Occipital lobe (tissue), 2 donors: Measurements from ENCODE around the gene SLCO2B1. TPM values are rescaled to one million over a fixed set of nuclear protein-coding genes. Genes with fewer than 3 reads are reported as not detected.

Source experiments
- DNase-seq: peaks from one replicate; lab custom pipeline; 2025; lab: John Stamatoyannopoulos, UW
- total RNA-seq: library from RNA; depleted of rRNA; stranded (reverse); fragments of >200 nt; gene quantifications from one replicate; pipeline ENCODE4 v1.2.3, GENCODE V29; 2014

SLCO2B1 gene
- total RNA-seq, 1 donor from 2014 or later = 9.2 TPM

DNA sequence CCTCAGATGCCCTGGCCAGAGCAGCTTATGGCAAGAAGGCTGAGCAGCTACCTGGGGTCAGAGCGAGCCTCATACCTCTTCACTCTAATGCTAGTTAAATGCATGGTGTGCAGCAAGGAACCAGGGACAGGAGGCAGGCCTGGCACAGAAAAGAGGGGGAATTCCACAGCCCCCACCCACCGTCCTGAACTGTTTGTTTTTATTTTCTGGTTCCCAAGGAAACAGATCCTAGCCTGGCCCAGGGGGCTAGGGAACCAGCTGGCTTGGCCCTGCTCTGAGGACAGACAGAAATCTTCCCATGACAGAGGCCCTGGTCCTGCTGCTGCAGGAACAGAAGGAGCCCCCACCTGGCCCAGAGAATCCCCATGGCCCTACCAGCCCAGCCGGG, 40.4 kb downstream of the SLCO2B1 start:
- DNase-seq = no peak

DNA sequence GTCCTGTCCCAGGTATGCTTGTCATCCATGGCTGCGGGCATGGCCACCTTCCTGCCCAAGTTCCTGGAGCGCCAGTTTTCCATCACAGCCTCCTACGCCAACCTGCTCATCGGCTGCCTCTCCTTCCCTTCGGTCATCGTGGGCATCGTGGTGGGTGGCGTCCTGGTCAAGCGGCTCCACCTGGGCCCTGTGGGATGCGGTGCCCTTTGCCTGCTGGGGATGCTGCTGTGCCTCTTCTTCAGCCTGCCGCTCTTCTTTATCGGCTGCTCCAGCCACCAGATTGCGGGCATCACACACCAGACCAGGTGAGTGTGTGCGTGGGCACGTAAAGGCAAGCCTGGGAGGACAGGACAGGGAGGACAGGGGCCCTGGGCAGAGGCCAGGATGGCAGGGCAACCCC, 42.4 kb downstream of the SLCO2B1 start:
- no peak for DNase-seq

GRCh38 chr11:75193711-75194110, 42.8 kb downstream of the SLCO2B1 start:
- DNase-seq = no peak

DNA sequence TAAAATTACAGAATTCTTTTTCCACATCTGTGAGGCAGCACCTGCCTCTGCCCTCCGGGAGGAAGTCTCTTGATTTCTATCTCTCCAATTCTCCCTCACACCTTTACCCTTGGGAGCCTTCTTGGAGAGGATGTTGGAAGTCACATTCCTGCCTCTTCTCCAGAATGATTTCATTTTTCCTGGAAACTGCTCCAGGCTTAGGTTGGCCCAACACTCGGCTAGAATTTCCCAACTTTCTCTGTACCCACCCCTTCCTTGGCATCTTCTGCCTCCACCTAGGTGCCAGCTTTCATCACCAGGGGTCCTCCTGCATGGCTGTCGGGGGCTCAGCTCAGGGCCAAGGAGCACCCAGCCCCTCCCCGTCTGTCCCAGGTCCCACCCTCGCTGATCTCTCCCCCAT, 43.2 kb downstream of the SLCO2B1 start:
- no peak for DNase-seq

- no peak for DNase-seq
These were observed 44.5 kb downstream of the SLCO2B1 start for GRCh38 chr11:75195167-75195962.

- no peak for DNase-seq
These were observed 45.5 kb downstream of the SLCO2B1 start for GRCh38 chr11:75196426-75196825.

DNA sequence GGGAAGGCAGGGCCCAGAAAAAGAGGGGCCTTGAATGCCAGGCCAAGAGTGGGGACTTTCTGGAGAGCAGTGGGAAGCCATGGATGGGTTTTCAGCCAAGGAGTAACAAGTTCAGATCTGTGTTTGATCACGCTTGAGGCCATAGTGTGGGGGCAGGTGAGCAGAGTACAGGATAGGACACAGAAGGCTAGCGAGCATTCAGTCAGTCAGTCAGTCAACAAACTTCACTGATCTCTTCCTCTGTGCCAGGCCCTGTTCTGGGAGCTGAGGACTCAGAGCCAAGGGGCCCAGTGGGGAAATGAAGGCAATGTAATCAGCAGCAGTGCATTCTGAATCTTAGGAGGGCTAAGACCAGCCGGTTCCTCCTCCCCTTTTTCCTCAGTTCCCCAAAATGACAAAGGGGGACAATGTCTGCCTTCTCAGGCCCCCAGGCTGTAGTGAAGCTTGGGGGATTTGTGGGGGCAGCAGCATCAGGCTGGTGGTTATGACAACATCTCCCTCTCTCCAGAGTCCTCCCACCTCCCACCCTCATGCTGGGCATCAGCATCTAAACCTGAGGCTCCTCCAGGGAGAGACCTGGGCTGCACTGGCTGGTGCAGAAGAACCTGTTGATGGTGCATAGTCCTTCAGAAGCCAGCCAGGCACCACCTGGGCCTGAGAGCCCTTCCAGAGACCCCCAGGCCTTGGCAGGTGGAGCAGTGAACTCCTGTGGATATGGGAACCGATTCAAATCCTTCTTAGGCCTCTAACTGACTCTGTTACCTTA, 46.8 kb downstream of the SLCO2B1 start:
- DNase-seq = no peak

DNA sequence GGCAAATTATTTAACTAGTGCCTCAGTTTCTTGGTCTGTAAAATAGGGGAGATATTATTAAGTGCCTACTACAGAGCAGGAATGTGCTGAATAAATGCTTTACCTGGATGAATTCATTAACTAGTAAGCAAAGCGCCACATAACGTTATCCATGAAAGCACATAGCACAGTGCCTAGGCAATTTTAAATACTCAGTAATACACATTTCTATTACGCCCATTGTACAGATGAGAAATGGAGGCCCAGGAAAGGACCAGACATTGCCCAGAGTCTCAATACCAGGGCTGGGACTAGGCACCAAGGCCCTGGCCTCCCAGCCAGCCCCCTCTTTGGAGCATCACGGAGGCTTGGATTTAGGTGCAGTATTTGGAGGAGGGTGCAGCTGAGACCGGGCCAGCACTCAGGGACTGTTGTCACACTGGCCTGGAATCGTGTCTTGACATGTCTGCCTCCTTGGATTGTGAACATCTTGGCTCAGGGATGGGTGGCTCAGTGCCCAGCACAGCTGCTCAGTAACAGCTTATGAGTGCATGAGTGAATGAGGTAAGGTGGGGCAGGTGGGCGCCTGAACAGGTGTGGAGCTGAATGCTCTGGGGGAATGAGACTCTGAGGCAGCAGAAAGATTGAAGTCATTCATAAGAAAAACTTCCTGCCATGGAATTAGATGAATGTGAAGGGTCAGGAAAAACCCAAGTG, 47.5 kb downstream of the SLCO2B1 start:
- DNase-seq = no peak

GRCh38 chr11:75199412-75199955, 48.6 kb downstream of the SLCO2B1 start:
- no peak for DNase-seq

DNA sequence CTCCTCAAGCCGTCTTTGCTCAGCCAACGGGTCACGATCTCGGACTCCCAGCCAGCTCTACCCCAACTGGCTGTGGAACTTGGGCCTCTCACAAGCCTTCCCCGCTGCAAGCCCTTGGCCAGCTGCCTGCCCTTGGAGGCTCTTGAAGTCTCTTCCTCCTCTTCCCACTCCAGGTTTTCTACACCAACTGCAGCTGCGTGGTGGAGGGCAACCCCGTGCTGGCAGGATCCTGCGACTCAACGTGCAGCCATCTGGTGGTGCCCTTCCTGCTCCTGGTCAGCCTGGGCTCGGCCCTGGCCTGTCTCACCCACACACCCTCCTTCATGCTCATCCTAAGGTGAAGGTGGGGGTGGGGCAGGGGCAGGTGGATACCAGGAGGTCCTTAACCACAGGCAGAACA, 49.1 kb downstream of the SLCO2B1 start:
- no peak for DNase-seq

- no peak for DNase-seq
These were observed 49.6 kb downstream of the SLCO2B1 start for GRCh38 chr11:75200531-75200930.

DNA sequence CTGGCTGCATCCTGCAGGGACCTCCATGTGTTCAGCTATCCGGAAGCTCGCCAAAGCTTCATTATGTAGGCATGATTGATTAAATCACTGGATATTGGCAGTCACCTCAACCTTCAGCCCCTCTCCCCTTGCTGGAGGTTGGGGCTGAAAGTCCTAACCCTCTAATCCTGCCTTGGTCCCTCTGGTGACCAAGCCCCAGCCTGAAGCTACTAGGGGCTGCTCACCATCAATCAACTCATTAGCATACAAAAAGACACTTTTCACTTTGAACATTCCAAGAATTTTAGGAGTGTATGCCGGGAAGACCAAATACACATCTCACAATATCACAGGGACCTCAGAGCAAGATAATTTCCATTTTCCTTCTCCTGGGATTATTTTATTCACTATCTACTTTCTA, 50.9 kb downstream of the SLCO2B1 start:
- no peak for DNase-seq

GRCh38 chr11:75202195-75202594, 51.3 kb downstream of the SLCO2B1 start:
- DNase-seq = no peak

- no peak for DNase-seq
These were observed 52.2 kb downstream of the SLCO2B1 start for GRCh38 chr11:75203138-75203537.

GRCh38 chr11:75203641-75204011, 52.7 kb downstream of the SLCO2B1 start:
- DNase-seq = no peak

DNA sequence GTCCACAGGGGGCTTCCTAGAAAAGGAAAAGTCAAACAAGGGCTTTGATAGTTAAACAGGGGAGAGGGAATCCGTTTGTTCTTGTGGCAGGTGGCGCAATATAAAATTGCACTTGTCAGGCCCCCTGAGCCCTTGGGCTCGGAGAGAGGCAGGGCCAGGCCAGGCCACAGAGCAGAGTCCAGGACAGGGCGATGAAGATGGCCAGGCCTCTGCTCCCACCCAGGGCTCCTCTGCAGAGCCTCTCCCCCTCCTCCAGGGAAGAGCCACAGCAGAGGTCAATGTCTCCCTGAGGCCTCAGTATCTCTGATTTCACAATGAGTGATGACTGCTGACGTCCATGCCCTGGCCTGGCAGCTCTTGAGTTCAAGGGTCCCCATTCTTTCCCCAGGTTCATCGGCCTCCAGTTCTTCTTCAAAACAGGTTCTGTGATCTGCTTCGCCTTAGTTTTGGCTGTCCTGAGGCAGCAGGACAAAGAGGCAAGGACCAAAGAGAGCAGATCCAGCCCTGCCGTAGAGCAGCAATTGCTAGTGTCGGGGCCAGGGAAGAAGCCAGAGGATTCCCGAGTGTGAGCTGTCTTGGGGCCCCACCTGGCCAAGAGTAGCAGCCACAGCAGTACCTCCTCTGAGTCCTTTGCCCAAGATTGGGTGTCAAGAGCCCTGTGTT, 53.2 kb downstream of the SLCO2B1 start:
- no peak for DNase-seq

GRCh38 chr11:75204685-75205563, 54.0 kb downstream of the SLCO2B1 start:
- DNase-seq = peak; percentile 45

GRCh38 chr11:75205564-75206020, 54.7 kb downstream of the SLCO2B1 start:
- no peak for DNase-seq

DNA sequence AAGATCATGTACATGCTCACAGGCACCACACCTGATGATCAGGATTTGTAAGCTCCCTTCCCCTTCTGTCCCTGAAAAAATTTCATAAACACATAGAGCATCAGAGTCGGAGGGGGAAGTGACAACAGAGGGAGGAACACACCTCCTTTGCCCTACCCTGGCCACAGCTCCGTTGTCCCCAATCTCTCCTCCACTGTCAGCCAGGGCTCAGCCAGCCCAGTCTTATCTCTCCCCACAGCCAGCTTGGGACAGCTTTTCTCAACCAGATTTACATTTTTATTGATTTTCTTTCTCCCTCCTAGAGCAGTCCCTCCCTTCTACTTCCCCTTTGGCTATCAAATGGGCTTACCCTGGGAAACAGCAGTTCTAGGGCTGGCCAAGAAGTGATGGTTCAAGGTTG, 57.5 kb downstream of the SLCO2B1 start:
- no peak for DNase-seq

- no peak for DNase-seq
These were observed 61.5 kb downstream of the SLCO2B1 start for GRCh38 chr11:75212411-75212810.
